Measurements from ENCODE around the gene OLFML2A. TPM values are rescaled to one million over a fixed set of nuclear protein-coding genes. Genes with fewer than 3 reads are reported as not detected.

Gene OLFML2A
- polyA plus RNA-seq, 1 experiment, result 2.5 TPM

DNA sequence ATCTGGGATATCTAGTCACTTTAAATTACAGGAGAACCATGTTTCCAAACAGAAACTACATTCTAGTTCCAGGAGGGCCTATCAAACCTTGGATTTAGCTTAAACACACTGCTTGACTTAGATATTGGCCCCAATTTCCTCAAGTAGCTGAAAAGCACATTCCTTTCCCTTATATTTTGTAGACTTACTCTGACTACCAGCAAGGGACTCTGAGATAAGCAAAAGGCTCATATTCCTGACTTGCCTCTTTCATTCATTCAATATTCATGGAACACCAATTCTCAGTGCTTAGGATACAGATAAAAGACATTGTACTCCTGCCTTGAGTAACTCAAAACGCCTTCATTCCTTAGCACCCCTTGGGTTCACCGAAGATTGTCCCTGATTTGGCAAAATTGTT, 17.6 kb upstream of the OLFML2A start:
- Histone ChIP-seq H3K4me3 (ENCODE audit: low read depth, low read length) (no peak overlapping the region), H3K27me3 (ENCODE audit: control insufficient read depth, insufficient read depth, low read length) (peaks cover 2% of the 10 kb centered on the region), H3K36me3 (ENCODE audit: control insufficient read depth, insufficient read depth, low read length) (no peaks in the 10 kb centered on the region)
- ChIA-PET POLR2A (no interaction called here), CTCF (interaction anchor here (1.0 to 3.8 kb wide), 3 partner anchors 11 to 94 kb away, joined by 3 to 15 read pairs (median 7); partner anchors contain the start of gene WDR38)
- TF ChIP-seq, protein P1, sequence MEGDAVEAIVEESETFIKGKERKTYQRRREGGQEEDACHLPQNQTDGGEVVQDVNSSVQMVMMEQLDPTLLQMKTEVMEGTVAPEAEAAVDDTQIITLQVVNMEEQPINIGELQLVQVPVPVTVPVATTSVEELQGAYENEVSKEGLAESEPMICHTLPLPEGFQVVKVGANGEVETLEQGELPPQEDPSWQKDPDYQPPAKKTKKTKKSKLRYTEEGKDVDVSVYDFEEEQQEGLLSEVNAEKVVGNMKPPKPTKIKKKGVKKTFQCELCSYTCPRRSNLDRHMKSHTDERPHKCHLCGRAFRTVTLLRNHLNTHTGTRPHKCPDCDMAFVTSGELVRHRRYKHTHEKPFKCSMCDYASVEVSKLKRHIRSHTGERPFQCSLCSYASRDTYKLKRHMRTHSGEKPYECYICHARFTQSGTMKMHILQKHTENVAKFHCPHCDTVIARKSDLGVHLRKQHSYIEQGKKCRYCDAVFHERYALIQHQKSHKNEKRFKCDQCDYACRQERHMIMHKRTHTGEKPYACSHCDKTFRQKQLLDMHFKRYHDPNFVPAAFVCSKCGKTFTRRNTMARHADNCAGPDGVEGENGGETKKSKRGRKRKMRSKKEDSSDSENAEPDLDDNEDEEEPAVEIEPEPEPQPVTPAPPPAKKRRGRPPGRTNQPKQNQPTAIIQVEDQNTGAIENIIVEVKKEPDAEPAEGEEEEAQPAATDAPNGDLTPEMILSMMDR (IDR thresholded peaks at IDR 0.05; ENCODE audit: insufficient read depth, low read depth, low read length), result no peak
- DNase-seq (ENCODE audit: low read depth), result no peak

DNA sequence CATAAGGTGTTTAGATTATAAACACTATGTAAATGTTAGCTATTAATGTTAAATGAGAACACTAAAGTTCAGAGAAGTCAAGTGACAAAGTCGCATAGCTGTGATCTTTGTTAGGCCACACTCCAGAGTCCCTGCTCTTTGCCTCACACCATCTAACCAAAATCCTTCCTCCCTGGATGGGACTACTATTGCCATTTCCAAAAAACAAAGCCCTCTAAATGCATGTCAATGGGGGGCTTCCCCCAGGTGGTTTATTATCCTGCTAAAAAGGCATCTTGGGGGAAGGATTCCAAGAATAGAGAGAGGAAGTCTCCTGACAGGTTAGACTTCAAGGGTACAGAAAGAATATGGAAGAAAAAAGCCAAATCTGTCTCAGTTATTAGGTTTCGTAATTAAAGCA, 16.2 kb upstream of the OLFML2A start:
- CTCF ChIA-PET, result interaction anchor here (0.6 to 3.8 kb wide), 8 partner anchors 9 to 642 kb away, joined by 3 to 15 read pairs (median 4); partner anchors contain the start of genes NR6A1 and WDR38
- no peak overlapping the region for H3K4me3 ChIP-seq (ENCODE audit: low read depth, low read length)
- no peak for DNase-seq (ENCODE audit: low read depth)
- H3K36me3 ChIP-seq (ENCODE audit: control insufficient read depth, insufficient read depth, low read length), result no peaks in the 10 kb centered on the region
- peaks cover 4% of the 10 kb centered on the region for H3K27me3 ChIP-seq (ENCODE audit: control insufficient read depth, insufficient read depth, low read length)
- POLR2A ChIA-PET, result no interaction called here
- TF ChIP-seq, protein P1 (IDR thresholded peaks at IDR 0.05; ENCODE audit: insufficient read depth, low read depth, low read length), result no peak

DNA sequence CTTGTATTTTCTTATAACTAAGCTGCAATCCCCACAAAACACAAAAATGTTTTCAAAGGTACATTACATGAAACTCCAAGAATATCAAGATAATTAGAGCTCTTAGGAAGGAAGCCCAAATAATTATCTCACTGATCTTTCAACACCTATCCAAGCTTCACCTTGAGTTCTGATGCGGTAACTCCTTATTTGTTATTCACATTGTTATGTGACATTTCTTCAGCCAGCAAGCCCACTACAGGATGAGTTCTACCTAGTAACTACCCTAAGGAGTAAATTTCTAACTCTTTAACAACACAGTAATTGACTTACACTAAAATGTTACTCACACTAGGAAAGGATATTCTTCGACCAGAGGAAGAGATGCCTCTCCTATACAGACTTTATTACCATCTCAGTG, 15.7 kb upstream of the OLFML2A start:
- H3K27me3 ChIP-seq (ENCODE audit: control insufficient read depth, insufficient read depth, low read length), result peaks cover 6% of the 10 kb centered on the region
- H3K4me3 ChIP-seq (ENCODE audit: low read depth, low read length), result no peak overlapping the region
- CTCF ChIA-PET, result interaction anchor here (0.6 to 3.8 kb wide), 8 partner anchors 9 to 641 kb away, joined by 3 to 15 read pairs (median 4); partner anchors contain the start of genes NR6A1 and WDR38
- no peaks in the 10 kb centered on the region for H3K36me3 ChIP-seq (ENCODE audit: control insufficient read depth, insufficient read depth, low read length)
- POLR2A ChIA-PET, result no interaction called here
- no peak for DNase-seq (ENCODE audit: low read depth)
- TF ChIP-seq, protein P1 (IDR thresholded peaks at IDR 0.05; ENCODE audit: insufficient read depth, low read depth, low read length), result no peak

DNA sequence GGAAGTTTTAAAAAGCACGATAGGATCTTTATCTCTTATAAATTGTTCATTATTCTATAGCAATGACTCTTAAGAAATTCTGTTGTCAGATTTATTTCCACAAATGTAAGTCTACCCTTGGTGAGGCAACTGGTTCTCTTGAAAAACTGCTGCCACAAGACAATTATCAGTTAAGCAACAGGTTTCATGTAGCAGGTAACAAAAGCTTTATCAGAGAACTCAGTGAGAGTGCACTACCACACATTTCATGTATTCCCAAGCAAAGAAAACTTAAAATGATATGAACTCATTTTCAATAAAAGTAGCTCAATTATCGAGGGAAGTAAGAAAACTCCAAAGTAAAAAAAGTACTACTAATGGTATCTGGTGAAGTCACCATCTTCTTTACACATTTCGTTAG, 15.2 kb upstream of the OLFML2A start:
- Histone ChIP-seq H3K36me3 (ENCODE audit: control insufficient read depth, insufficient read depth, low read length) (no peaks in the 10 kb centered on the region), H3K4me3 (ENCODE audit: low read depth, low read length) (no peak overlapping the region), H3K27me3 (ENCODE audit: control insufficient read depth, insufficient read depth, low read length) (peaks cover 8% of the 10 kb centered on the region)
- TF ChIP-seq, protein P1 (IDR thresholded peaks at IDR 0.05; ENCODE audit: insufficient read depth, low read depth, low read length), result no peak
- DNase-seq (ENCODE audit: low read depth), result no peak
- POLR2A ChIA-PET, result no interaction called here
- CTCF ChIA-PET, result interaction anchor here (0.7 to 3.8 kb wide), 4 partner anchors 10 to 215 kb away, joined by 3 to 15 read pairs (median 5); partner anchors contain the start of genes NR6A1 and WDR38

DNA sequence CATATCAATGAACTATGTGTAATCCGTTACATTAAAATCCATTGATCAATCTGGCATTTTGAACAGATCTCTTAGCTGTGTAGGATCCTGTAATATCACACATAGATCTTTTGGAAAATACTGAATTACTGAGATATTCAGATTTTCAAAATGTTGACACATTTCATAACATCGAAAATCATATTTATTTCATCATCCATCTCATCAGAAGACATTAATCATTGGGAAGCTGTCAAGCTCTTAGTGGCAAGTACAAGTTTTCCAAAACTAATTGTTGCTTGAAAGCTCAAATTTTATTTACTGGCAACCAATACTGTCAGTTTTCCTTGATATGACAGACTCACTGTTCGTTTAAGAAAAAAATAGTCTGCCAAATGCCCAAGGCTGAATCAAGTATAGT, 14.3 kb upstream of the OLFML2A start:
- H3K36me3 ChIP-seq (ENCODE audit: control insufficient read depth, insufficient read depth, low read length), result no peaks in the 10 kb centered on the region
- no peak overlapping the region for H3K4me3 ChIP-seq (ENCODE audit: low read depth, low read length)
- TF ChIP-seq, protein P1 (IDR thresholded peaks at IDR 0.05; ENCODE audit: insufficient read depth, low read depth, low read length), result no peak
- DNase-seq (ENCODE audit: low read depth), result no peak
- peaks cover 13% of the 10 kb centered on the region for H3K27me3 ChIP-seq (ENCODE audit: control insufficient read depth, insufficient read depth, low read length)
- ChIA-PET CTCF (interaction anchor here (0.7 to 5.2 kb wide), 3 partner anchors 91 to 145 kb away, joined by 3 to 26 read pairs (median 15); partner anchors contain the start of gene WDR38), POLR2A (no interaction called here)
